AG04450 (cell line): ENCODE results near the gene CPSF4. TPM values are rescaled to one million over a fixed set of nuclear protein-coding genes. Genes with fewer than 3 reads are reported as not detected.
"Not testable (repeated sequence)": the region's sequence is repeated elsewhere in the genome, so short reads cannot be mapped to it uniquely, and the experiment has no call there.

Experiments
- CTCF ChIA-PET: fragments of 300-600, 350-600 bp; formaldehyde crosslinking; extraction: SDS; loops from one replicate; lab custom pipeline; 2022; ENCODE audit warnings: antibody characterized with exemption, inconsistent platforms; lab: Charles Lee
- POLR2A ChIA-PET: fragments of 350-600 bp; formaldehyde crosslinking; extraction: SDS; loops from one replicate; lab custom pipeline; 2021; ENCODE audit warnings: antibody characterized with exemption, inconsistent platforms; lab: Yijun Ruan, JAX
- DNase-seq: peaks from one replicate; pipeline ENCODE4 v3.0.0-alpha.2; 2011; ENCODE audit warnings: low read depth, low spot score
- H3K27ac ChIP-seq: one replicate; pipeline ENCODE4 v1.5.1; 2012; ENCODE audit warnings: low read depth, low read length, control low read depth
- H3K27me3 ChIP-seq: one replicate; pipeline ENCODE4 v1.6.0; 2012; ENCODE audit warnings: low read length; ENCODE audit not compliant: control insufficient read depth, insufficient read depth
- H3K4me3 ChIP-seq: 2 replicates; pipeline ENCODE4 v1.5.1; 2011; ENCODE audit warnings: mild to moderate bottlenecking, low read depth, low read length, control low read depth
- H3K9me3 ChIP-seq: 2 replicates; pipeline ENCODE4 v1.5.1; 2012; ENCODE audit warnings: low read length; ENCODE audit not compliant: control insufficient read depth, insufficient read depth
- polyA plus RNA-seq: library from polyadenylated mRNA; depleted of rRNA; stranded (reverse); fragments of >200 nt; gene quantifications from 2 replicates; pipeline ENCODE4 v1.2.3, GENCODE V29; 2011
- TF ChIP-seq, protein P1 (sequence below): IDR thresholded peaks from 2 replicates; pipeline ENCODE4 v1.5.1; 2011; ENCODE audit warnings: low read depth, low read length, control low read depth, inconsistent platforms

CPSF4 gene
- polyA plus RNA-seq, 1 experiment = 27.6 TPM

DNA sequence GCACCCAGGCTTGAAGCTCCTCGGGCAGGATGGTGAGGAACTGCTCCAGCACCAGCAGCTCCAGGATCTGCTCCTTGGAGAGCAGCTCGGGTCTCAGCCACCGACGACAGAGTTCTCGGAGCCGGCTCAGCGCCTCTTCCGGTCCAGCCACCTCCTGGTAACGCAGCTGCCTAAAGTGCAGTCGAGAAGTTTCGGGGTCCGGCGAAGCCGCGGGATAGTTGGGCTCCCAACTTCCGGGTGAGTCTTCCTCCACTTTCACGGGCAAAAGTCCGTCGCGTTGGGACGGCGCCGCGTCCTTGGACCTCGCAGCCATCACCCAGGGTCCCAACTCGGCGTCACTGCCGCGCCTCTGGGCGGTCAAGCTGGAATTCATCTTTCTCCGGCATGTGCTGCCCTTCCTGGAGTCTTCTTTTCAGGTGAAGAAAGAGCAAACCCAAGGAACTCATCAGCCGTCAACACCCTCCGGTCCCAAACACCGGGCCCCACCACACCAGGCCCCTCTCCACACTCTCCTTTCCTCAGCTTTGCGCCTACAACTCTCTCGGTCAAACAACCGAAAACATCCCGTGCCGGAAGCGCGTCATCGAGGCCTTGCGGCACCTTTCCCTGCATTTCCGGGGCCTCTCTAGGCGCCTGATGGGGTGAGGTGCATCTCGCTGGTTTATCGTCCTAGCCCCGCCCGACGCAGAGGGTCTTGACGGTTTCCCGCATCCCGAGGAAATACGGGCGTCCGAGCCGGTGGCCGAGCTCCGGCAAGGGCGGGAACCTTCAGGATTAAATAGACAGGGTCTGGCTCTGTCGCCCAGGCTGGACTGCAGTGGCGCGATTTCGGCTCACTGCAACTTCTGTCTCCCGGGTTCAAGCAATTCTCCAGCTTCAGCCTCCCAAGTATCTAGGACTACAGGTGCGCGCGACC lies 61.2 kb downstream of the CPSF4 start, which contains the start of gene ZNF394:
Gene ZNF394, minus strand, starts transcription at position 561 of the 916 bp plus-strand sequence. Its CDS starts 188 bp downstream, at position 373.
- CTCF ChIA-PET = interaction anchor here (0.6 kb wide), 1 partner anchor 26 kb away, joined by 3 read pairs; no protein-coding TSS in a partner anchor
- Histone ChIP-seq H3K27ac (peak within 1 kb of the TSS; percentile 97), H3K4me3 (peak within 1 kb of the TSS; percentile 97), H3K27me3 (no peaks in the 10 kb centered on the region), H3K9me3 (peaks cover 17% of the 10 kb centered on the region)
- TF ChIP-seq, protein P1, sequence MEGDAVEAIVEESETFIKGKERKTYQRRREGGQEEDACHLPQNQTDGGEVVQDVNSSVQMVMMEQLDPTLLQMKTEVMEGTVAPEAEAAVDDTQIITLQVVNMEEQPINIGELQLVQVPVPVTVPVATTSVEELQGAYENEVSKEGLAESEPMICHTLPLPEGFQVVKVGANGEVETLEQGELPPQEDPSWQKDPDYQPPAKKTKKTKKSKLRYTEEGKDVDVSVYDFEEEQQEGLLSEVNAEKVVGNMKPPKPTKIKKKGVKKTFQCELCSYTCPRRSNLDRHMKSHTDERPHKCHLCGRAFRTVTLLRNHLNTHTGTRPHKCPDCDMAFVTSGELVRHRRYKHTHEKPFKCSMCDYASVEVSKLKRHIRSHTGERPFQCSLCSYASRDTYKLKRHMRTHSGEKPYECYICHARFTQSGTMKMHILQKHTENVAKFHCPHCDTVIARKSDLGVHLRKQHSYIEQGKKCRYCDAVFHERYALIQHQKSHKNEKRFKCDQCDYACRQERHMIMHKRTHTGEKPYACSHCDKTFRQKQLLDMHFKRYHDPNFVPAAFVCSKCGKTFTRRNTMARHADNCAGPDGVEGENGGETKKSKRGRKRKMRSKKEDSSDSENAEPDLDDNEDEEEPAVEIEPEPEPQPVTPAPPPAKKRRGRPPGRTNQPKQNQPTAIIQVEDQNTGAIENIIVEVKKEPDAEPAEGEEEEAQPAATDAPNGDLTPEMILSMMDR = no peak
- POLR2A ChIA-PET = interaction anchor here (0.6 to 1.6 kb wide), 8 partner anchors 25 to 252 kb away, joined by 3 to 9 read pairs (median 4); partner anchors contain the start of genes CPSF4, FAM200A, PTCD1 and ZNF655
- DNase-seq = peak; percentile 76

DNA sequence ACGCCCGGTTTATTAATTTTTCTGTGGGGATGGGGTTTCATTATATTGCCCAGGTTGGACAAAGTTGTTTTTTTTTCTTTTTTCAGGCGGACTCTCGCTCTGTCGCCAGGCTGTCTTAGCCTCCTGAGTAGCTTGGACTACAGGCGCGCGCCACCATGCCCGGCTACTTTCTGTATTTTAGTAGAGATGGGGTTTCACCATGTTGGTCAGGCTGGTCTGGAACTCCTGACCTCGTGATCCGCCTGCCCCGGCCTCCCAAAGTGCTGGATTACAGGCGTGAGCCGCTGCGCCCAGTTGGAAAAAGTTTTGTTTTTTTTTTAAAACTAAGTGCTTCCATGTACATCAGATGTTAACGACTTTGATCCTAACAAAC lies 61.9 kb downstream of the CPSF4 start:
- peaks cover 10% of the 10 kb centered on the region for H3K9me3 ChIP-seq
- ChIA-PET POLR2A (interaction anchor here (0.6 to 1.6 kb wide), 5 partner anchors 52 to 252 kb away, joined by 3 to 8 read pairs (median 3); partner anchors contain the start of genes CPSF4, FAM200A, PTCD1 and ZNF655), CTCF (no interaction called here)
- TF ChIP-seq, protein P1 = no peak
- H3K27me3 ChIP-seq = no peaks in the 10 kb centered on the region
- DNase-seq = no peak
- H3K27ac ChIP-seq = peak overlapping the region; percentile 97
- peak overlapping the region; percentile 97 for H3K4me3 ChIP-seq

DNA sequence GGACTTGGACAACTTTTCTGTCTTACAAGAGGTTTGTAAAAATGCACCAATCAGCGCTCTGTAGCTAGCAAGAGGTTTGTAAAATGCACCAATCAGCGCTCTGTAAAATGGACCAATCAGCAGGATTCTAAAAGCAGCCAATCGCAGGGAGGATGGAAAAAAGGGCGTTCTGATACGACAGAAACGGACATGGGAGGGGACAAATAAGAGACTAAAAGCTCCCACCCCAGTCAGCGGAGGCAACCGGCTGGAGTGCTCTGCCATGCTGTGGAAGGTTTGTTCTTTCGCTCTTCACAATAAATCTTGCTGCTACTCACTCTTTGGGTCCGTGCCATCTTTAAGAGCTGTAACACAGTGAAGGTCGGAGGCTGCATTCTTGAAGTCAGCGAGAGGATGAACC lies 62.5 kb downstream of the CPSF4 start:
- DNase-seq, H3K27me3 ChIP-seq, H3K27ac ChIP-seq, H3K9me3 ChIP-seq, CTCF ChIA-PET, H3K4me3 ChIP-seq: not testable (repeated sequence)
- POLR2A ChIA-PET = interaction anchor here (0.6 to 1.5 kb wide), 3 partner anchors 58 to 251 kb away, joined by 3 read pairs; partner anchors contain the start of genes CPSF4 and PTCD1

DNA sequence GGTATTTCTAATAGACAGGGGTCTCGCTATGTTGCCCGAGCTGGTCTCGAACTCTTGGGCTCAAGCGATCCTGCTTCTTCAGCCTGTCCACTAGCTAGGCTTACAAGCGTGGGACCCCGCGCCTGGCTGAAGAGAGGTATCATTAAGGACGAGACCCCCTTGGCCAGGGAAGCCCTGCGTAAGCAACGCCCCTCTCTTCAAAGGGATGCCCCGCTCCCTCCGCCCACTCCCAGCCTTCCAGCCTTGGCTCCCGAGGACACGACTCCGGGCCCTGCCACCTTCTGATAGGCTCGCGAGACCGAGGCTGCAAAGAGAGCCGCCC lies 65.5 kb downstream of the CPSF4 start:
- H3K27me3 ChIP-seq = no peaks in the 10 kb centered on the region
- ChIA-PET CTCF (no interaction called here), POLR2A (interaction anchor here (1.0 to 1.7 kb wide), 3 partner anchors 48 to 76 kb away, joined by 3 to 27 read pairs (median 6); partner anchors contain the start of gene ZNF655)
- DNase-seq = no peak
- H3K27ac ChIP-seq = peak overlapping the region; percentile 93
- peak overlapping the region; percentile 90 for H3K4me3 ChIP-seq
- TF ChIP-seq, protein P1 = no peak
- H3K9me3 ChIP-seq = no peaks in the 10 kb centered on the region; the same call in 1 of the 2 replicates

DNA sequence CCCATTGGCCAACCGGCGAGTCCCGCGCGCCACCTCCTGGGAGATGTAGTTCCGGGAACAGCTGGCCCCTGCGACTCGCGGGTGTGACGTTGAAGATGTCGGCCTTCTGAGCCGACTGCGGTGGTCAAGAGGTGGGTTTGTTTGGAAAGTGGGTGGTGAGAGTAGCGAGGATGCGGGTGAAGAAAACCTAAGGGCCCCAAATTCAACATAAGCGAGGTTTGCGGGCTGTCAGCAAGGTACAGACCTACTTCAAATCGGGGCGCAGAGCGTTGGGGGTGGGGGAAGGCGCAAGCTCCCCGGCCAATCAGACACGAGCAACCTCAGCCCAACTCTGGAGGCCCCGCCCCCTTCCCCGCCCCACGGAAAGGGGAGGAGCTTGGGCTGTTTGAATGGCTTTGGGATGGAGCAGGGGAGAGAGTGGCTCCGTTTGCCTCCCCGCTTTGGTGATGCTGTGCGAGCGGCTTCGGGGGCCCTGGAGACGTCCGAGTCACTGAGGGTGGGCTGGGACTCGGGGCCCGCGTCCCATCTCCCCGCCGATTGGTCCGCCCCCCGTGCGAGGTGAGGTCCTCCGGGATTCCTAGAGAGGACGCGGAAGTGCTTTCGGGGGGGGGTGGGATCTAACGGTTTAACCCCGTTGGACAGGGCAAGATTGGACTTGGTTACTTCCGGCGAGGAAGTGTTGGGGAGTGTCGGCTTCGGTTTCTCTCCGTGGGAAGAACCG lies 66.0 kb downstream of the CPSF4 start, which contains the start of gene ZKSCAN5:
Gene ZKSCAN5, plus strand, starts transcription at position 60 of the 721 bp plus-strand sequence. CDS start 1,383 bp downstream, outside the sequence.
- Histone ChIP-seq H3K9me3 (no peaks in the 10 kb centered on the region; the same call in 1 of the 2 replicates), H3K4me3 (peak within 1 kb of the TSS; percentile 90), H3K27ac (peak within 1 kb of the TSS; percentile 93), H3K27me3 (no peaks in the 10 kb centered on the region)
- ChIA-PET CTCF (interaction anchor here (0.6 to 1.2 kb wide), 2 partner anchors 21 to 559 kb away, joined by 4 read pairs; no protein-coding TSS in a partner anchor), POLR2A (interaction anchor here (0.6 to 1.7 kb wide), 4 partner anchors 20 to 76 kb away, joined by 3 to 27 read pairs (median 4); partner anchors contain the start of gene ZNF655)
- peak; percentile 90 for DNase-seq
- TF ChIP-seq, protein P1 = no peak
